ENCODE results near the gene RIC8B.

RIC8B gene

DNA sequence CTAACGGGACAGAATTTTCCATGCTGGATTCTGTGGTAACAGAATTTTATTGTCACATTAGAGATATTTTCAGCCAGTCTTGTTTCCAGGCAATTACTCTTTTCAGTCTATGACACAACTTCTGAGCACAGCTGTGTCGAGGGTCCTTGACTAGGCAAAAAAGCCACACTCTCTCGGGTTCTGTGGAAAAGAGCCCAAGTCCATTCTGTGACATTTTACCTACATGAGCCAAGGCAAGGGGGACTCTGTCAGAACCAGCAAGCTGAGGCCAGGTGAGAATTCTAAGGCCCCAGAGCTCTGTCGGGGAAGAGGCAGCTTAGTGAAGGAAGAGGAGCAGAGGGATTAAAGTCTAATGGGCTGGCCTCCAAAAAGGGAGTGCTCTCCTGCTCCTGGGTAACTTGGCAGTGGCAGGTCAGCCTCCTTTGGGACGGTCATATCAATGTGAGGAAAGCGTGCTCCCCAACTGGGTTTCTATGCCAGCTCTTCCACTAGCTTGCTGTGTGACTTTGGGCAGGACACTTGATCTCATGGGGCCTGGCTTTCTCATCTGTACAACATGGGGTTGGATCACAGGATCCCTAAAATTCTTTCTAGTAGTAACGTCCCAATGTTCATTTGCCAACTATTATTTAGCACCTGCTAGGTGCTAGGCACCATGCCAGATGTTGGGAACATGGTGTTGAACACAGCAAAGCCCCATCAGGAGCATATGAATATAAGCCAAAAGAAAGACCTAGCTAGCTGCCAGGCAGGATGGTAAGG, 16.0 kb upstream of the RIC8B start:
- DNase-seq, result no peak

DNA sequence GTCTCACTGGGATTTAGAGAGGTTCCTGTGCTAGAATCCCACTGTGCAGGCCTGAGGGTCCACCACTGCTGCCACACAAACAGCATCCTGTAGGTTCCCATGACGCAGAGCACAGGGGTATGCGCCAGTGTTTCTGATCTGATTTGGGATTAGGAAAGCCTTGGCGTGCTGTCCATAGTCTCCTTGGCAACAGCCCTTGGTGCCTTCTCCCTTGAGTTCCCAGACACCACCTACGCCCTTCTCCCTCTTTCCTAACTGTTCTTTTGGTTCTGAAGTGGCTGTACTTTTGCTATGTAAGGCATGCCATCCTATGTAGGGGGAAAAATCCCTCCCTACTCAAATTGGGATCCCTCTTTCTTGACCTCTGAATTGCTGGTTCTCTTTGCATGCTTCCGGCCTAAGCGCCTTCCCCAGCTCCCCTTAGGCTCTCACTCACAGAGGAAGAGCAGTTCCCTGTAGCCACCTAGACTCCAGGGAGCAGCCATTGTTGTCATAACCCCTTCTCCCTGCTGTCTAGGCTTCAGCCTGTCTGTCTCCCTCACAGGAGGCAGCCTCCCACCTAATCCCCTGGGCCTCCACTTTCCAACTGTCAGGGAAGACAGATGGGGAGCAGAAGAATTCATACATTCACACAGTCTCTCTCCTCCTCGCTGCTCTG, 14.8 kb upstream of the RIC8B start:
- DNase-seq, result no peak

DNA sequence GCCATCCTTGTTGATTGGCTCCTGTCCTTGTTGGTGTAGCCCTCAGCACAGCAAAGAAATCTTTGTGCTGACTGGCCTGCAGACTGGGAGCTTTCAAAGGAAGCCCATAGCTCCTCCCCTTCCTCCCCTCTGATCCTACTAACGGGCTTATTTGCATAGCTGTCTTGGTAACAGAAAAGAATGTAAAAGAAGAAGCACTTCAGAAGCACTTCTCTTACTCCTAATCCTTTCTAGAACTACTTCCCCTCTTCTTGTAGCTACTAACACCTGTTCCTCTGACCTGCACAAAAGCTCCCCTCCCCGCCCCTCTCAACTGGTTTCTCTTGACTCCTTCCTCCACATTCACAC, 14.3 kb upstream of the RIC8B start:
- DNase-seq, result no peak

DNA sequence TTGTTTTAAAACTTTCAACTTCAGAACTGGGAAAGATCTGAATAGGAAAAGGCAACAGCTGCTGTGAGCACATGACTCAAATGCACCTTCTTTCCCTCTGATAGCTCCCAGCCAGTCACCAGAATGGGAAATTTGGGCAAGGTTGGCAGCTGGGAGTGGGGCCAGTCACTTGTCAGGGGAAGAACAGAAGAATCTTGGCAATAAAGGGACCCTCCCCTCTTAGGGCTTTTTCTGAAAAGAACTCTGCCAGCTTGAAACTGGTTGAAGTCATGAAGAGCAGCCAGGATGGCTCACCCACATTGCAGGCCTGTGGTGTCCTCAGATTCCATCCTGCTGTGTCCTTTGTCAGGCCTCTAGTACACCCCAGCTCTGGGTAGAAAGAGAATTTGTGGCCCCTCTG, 10.3 kb upstream of the RIC8B start:
- DNase-seq, result no peak

DNA sequence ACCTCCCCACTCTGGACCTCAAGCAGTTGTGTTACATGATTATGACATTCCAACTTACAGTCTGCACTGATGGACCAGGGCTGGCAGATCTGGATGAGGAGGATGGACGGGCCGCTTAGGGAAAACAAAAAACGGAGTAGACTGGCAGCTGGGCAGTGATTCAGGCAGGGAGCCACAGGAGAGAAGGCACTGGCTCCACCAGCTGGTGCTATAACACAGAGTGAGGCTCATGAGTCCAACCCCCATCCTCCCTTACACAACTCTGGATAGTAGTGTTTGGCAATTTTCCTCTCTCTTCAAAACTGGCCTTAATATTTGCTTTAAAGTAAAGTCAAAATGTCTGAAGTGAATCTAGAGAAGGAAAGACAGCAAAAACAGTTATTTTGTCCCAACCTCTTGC, 9.7 kb upstream of the RIC8B start:
- peak in 1 of 2 donors; percentile 14 for DNase-seq

DNA sequence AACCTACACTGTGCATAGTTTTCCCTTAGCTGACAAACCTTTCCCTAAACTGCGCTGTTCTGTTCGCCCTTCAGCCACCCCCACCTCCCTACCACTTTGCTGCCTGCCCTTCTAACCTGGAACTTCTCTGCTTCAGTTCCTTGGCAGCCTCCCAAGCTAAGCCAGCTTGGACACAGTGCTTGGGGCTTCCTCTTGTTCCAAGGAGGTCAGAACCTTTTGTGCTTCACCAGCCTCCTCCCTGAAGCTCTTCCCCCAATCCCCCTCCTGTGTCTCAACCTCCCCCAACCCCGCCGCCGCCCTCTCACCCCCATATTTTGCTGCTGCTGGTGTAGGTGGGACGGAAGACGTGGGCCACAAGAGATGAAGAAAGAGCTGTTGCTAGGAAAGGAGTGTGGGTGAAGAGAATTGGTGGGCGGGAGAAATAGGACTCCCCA, 8.1 kb upstream of the RIC8B start:
- DNase-seq, result no peak

DNA sequence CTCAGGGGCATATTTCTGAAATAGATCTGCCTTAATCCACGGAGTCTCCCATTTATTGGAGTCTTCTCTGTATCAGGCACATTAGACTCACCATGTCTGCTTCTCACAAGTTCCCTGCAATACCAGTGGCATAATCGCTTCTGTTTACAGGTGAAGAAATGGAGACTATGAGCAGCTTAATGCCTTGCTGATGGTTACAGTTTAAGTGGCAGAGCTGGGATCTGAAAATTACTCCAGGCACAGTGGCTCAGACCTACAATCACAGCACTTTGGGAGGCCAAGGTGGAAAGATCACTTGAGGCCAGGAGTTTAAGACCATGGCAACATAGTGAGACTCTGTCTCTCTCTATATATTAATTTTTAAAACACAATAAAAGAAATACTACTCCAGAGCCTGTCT, 7.3 kb upstream of the RIC8B start:
- no peak for DNase-seq

DNA sequence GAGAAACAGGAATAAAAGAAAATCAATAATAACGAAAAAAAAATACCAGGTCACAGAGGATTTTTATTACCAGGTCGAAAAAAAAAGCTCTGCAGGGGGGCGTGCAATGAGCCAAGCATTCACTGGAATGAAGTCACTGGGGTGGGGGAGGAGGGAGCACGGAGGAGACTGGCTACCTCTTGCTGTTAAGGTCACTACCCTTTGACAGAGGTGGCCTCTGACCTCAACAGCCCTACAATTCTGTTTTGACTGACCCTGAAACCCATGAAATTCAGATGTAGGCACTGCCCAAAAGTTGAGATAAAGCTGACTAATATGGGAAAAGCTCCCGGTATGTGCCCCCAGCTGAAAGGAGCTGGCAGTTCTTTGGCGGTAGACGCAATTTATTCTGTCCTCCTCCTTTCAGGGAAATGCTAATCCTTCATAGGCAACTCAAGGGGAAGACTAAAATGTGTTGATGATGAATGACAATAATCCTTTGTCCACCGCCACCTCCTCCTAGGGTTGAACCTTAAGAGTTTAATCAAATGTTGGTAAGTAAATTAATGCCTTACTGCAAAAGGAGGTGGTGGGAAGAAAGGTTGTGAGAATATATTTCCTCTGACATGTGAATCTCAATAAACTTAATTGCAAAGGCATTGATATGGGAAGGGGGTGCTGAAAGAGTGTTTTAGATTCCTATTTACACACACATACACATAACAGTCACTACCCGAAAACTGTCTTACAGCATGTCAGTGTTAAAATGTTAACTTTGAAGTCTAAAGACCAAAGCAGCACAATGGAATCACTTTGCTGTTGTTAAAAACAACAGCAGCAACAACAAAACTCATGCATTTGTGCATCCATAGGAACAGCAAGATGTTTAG, 6.3 kb upstream of the RIC8B start:
- no peak for DNase-seq

DNA sequence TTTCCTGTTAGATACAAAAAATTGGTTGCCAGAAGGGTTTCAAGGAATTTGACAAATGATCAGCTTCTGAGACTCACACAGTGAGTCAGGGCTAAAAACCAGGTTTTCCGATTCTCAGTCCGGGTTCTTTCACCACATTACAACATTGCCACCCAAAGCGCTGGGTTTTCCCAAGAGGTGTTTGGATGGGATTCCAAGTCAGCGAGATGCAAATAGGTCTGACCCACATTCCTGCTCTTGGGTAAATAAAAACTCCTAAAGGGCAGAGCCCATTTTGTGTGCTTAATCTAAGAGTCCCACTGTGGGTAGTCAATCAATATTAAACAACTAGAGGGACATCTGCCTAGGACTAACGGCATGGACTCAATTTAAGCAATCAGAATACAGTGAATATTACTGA, 5.4 kb upstream of the RIC8B start:
- no peak for DNase-seq

DNA sequence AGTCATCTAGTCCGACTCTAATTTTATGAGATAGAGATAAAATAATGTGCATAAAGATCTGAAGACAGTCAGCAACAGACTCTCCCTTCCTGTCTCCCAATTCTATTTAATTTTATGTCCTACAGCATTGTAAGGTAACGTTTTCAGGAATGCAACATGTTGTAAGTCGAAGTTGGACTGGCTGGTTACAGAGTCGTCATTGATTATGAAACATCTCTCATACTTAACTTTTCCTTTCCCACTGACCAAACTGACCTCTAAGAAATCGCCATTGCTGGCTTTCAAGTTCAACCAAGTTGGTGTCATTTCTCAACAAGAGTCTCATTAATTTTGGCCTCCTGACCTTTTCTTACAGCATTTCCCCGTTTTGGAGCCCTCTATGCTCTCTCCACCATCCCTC, 4.9 kb upstream of the RIC8B start:
- DNase-seq, result no peak

DNA sequence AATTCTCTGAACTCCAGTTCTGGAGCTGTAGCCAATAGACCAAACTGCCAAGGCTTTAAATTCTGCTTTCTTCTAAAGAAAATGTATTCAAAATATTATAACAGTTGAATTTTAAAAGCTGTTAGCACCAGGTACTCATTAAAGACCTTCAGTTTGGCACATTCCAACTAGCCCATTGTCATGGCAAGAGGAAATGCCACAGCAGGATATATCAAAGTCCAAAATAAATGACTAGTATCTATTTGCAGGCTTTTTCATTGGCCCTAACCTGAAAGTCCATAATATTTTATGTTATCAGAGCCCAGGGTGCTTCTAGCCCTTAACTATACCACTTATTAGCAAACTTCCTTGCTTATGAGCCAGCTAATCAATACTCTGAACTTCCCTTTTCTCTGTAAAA, 3.1 kb upstream of the RIC8B start:
- no peak for DNase-seq

DNA sequence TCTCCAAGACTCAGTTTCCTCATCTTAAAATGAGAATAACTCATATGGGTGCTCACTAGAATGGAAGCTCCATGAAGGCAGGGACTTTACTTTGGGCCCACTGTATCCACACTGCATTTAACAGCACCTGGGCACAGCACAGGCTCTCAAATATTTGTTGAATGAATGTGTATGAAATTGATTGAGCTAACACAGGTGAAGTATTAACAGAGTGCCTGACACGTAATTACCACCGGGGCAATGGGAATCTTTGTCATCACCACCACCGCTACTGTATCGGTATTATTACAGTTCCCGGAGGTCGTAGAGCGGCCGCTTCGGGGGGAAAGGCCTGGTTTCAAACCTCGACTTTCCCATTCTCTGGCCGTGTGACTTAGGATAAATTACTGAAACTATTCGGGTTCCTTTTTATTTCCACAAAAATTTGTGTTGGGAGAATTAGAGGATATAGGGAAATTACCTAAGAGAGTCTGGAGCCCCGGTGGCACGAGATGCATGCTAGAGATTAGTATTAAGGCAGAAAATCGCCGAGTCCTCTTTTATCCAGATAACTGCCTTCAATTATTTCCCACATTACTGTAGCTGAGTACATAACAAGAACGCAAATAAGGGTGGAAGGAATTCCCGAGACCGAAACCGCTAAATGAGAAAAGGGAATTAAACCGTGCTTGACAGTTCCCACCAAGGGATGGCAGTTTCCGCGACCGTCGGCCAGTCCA, 1.0 kb upstream of the RIC8B start:
- DNase-seq, result peak in 1 of 2 donors; percentile 90

DNA sequence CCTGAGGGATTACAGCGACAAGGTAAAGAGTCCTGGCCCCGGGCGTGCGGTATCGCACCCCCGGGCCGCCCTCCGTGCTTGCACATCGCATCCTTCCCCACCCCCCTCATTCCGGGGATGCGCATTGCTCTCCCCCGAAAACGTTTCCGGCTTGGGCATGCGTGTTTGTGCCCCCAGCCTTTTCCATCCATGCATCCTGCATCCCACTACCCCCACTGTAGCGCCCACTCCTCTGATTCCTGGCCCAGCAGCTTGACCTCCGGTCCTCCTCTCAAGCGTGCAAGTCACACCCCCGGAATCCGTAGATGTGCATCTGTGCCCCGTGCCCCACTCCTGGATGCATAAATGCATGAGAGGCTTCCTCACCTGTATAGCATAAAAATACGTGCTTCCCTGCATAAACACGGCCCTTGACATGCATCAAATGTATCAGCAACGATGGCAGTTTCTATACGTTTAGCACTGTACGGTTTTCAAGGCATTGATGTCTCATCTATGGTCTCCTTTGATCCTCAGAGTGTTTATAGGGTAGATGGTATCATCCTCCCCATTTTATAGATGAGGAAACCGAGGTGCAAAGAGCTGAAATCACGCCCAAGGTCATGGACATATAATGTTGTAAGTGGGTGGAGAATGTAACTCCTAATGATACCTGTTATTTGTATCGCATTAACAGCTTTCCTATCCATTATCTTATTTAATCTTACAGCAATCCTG, 484 bp downstream of the RIC8B start:
- DNase-seq, result no peak

DNA sequence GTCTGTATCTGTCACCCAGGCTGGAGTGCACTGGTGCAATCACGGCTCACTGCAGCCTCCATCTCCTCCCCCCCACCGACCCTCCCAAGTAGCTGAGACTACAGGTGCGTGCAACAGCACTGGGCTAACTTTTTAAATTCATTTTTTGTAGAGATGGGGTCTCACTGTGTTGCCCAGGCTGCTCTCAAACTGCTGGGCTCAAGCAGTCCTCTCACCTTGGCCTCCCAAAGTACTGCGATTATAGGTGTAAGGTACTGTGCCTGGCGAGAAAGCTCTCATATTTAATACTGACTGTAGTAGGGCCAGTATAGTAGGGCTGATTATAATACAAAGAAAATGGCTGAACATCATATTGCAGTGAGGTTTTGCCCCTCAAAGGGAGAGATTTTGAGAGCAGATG, 2.4 kb downstream of the RIC8B start:
- DNase-seq, result no peak

DNA sequence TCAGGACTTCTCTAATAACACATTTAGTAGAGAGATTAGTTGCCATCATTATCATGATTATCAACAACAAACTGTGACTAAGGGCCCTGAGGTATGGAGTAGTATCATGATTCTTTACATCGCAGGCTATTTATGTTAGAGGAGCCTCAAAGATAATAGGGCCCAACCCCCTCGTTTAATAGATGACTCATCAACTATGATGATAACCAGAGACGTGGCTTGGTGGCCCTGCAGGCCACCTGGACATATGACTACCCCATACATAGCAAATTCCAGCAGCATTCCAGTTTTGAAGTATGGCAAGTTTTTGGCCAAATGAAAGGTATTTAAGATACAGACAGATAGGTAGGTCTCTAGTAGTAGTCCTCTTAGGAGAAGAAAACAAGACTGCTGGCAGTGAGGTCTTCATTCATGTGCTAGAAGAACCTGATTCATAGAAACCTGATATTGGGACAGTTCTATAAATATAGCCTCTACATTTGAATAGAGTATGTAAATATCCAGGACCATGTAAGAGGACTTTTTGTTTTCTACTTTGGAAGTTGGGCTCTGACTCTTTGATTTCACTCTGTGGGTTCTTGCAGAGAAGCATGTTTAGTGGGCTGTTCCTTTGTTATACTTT, 5.6 kb downstream of the RIC8B start:
- no peak for DNase-seq

DNA sequence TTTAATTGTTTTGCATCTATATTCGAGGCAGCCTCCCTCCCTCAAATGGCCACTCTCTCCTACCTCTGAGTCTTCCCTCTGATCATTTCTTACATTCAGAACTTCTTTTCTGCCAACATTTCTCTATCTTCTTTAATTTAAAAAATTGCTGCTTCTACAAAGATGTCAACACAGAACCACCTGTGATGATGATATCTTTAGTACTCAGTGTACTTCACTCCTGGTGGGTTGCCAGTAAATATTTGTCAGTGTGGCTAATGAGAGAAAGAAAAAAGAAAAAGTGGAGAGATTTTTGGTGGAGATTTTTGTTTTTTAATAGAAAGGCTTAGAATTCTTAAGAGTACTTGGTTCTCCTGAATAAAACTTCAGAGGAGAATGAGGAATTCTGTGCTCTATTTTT, 8.1 kb downstream of the RIC8B start:
- no peak for DNase-seq

DNA sequence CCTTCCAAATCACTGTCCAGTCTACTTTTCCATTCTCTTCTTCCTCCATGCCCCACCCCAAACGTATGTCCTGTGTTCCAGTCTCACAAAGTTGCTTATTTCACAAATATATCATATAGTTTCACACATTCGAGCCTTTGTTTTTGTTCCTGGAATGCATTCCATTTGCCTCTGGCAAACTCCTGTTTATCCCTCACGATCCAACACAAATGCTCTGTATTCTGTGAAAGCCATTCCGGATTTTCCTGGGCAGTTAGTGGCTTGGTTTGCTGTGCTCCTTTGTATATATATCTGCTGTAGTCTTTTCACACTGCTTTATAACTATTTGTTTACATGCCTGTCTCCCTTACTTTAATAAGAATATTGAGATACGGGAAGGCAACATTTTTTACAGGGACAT, 9.0 kb downstream of the RIC8B start:
- no peak for DNase-seq

DNA sequence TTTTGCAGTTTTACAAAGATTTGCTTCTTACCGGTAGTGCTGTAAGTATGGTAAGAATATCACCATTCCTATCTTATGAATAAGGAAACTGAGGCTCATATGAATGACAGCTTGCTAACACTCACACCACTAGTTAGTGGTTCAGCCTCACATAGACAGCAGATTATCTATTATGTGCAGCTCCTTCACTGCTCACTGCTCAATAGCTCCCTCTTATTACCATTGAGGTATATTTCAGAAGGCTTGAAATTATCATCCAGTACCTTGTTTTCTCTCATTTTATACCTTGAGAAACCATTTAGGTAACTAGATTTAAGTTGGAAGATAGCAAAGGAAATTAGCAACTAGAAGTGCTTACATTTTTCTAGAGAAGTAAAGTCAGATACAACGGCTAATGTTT, 15.5 kb downstream of the RIC8B start:
- DNase-seq, result no peak

DNA sequence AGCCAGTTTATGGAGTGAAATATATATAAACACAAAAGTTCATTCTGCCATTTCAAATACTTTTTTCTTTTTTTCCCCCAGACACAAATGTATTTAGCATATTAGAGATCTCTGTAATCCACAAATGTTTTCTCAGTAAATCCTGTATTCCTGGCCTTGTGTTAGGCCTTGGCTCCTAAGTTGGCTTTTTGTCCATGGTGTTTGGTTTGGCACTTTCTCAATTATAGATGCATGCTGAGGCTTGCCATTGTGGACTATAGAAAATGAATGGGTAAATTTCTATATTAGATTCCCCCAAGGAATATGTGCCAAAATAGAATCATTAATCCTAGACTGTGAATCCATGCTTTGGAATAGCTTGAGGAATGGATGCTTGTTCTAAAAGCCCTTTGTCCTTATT, 17.0 kb downstream of the RIC8B start:
- no peak for DNase-seq

DNA sequence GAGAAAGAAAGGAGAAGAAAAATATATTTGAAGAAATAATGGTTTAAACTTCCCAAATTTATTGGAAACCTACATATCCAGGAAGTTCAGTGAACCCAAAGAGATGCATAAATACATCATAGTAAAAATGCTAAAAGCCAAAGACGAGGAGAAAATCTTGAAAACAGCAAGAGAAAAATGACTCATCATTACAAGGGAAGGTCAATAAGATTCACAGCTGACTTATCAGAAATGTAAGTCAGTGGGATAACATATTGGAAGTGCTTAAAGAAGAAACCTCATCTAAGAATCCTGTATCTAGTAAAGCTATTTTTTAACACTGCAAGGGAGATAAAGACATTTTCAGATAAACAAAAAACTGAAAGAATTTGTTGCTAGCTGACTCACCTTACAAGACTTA, 19.9 kb downstream of the RIC8B start:
- DNase-seq, result no peak

DNA sequence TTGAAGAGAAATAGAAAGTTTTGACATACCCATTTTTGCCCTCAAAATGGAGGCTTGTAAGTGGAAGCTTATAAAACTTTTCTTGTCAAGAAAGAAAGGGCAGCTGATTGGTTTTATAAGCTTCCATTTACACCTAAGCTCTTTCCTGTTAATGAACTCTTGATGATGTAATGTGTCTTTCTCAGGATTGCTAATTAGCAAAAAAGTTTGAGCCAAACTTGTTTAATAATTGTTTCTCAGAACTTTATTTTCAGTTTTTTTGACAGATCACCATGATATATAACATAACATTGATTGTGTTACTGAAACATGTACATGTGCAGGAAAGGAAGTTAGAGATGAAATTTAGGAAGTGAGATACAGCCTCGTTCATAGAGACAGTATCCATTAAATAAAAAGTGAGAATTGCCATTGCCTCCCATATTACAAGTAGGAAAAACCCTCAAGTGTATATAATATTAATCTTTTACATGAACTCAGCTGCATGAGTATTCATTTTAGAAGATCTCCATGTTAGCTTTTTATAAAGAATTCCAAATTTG, 26.8 kb downstream of the RIC8B start:
- DNase-seq, result no peak

Data from hippocampal formation (tissue), 2 donors.